ENCODE data around the gene AP1G2. TPM values are rescaled to one million over a fixed set of nuclear protein-coding genes. Genes with fewer than 3 reads are reported as not detected.

The AP1G2 gene
- total and polyA plus RNA-seq, 12 donors: 6.6 to 58.5 (median 10.8) TPM

- TF ChIP-seq CTCF (IDR thresholded peaks at IDR 0.05): no peak
- 87% methylated on average over 2 of the region's 2 CpGs for WGBS, 2 donors
- H3K36me3 ChIP-seq: no peaks in the 10 kb centered on the region
- intact Hi-C loops (cut with DNase I): loop anchor here in 2 of 10 donors (10.0 kb wide), 1 partner anchor 52 kb away; no protein-coding TSS in a partner anchor
- peaks cover 0 to 9% (median 0%) of the 10 kb centered on the region in 9 donors for H3K4me1 ChIP-seq
- H3K9me3 ChIP-seq: no peaks in the 10 kb centered on the region
- H3K4me3 ChIP-seq: no peak overlapping the region
- no peak for ATAC-seq
- no peak overlapping the region for H3K27ac ChIP-seq
- no peaks in the 10 kb centered on the region for H3K27me3 ChIP-seq
- no peak for DNase-seq
Observed at GRCh38 chr14:23536494-23536893, 31.1 kb downstream of the AP1G2 start.

GRCh38 chr14:23535943-23536342, 31.6 kb downstream of the AP1G2 start:
- no peaks in the 10 kb centered on the region for H3K27me3 ChIP-seq
- 74% methylated on average over 4 of the region's 4 CpGs for WGBS, 2 donors
- DNase-seq (no peak), ATAC-seq (no peak)
- H3K9me3 ChIP-seq: no peaks in the 10 kb centered on the region
- TF ChIP-seq CTCF (IDR thresholded peaks at IDR 0.05): no peak
- H3K4me1 ChIP-seq: peaks cover 0 to 9% (median 0%) of the 10 kb centered on the region in 9 donors
- no peak overlapping the region for H3K27ac ChIP-seq
- no peaks in the 10 kb centered on the region for H3K36me3 ChIP-seq
- intact Hi-C loops (cut with DNase I): loop anchor here in 2 of 10 donors (10.0 kb wide), 1 partner anchor 51 kb away; no protein-coding TSS in a partner anchor
- no peak overlapping the region for H3K4me3 ChIP-seq

GRCh38 chr14:23533652-23534435, 33.7 kb downstream of the AP1G2 start:
- no peak overlapping the region for H3K4me3 ChIP-seq
- no peaks in the 10 kb centered on the region for H3K36me3 ChIP-seq
- no peak for TF ChIP-seq CTCF (IDR thresholded peaks at IDR 0.05)
- H3K4me1 ChIP-seq: peaks cover 0 to 8% (median 2%) of the 10 kb centered on the region in 9 donors
- WGBS, 2 donors: 95% methylated on average over 16 of the region's 16 CpGs
- DNase-seq: no peak
- no peak for ATAC-seq
- no peaks in the 10 kb centered on the region for H3K27me3 ChIP-seq
- no peak overlapping the region for H3K27ac ChIP-seq
- intact Hi-C loops (cut with DNase I): loop anchor here in 2 of 10 donors (10.0 kb wide), 1 partner anchor 49 kb away; no protein-coding TSS in a partner anchor
- H3K9me3 ChIP-seq: no peaks in the 10 kb centered on the region

DNA sequence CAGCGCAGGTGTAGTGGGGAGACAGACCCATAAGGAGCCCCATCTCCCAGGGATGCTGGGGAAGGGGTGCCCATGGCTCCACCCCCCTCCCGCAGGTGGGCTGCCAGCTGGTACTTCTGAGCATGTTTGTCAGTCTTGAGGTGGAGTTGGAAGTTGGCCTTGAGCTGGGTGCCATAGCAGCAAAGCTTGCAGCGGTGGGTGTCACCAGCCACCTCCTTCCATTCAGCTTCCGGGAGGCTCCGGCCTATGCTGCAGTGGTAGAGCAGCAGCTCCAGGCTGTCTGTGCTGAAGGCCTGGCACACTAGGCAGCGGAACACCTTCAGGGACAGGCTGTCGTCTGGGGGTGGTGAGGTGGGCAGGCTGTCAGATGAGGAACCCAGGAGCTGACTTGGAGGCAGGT, 34.9 kb downstream of the AP1G2 start:
- no peak for ATAC-seq
- intact Hi-C loops (cut with DNase I): loop anchor here in 2 of 10 donors (10.0 kb wide), 1 partner anchor 48 kb away; no protein-coding TSS in a partner anchor
- H3K4me1 ChIP-seq: peaks cover 0 to 8% (median 0%) of the 10 kb centered on the region in 9 donors
- H3K36me3 ChIP-seq: no peaks in the 10 kb centered on the region
- H3K27me3 ChIP-seq: no peaks in the 10 kb centered on the region
- 97% methylated on average over 7 of the region's 7 CpGs for WGBS, 2 donors
- H3K9me3 ChIP-seq: no peaks in the 10 kb centered on the region
- DNase-seq: no peak
- no peak for TF ChIP-seq CTCF (IDR thresholded peaks at IDR 0.05)
- no peak overlapping the region for H3K4me3 ChIP-seq
- H3K27ac ChIP-seq: no peak overlapping the region

Data from heart right ventricle (tissue), 16 donors.